Medulla oblongata (tissue), 1 donor: Measurements from ENCODE around the gene AQP10.
"Not testable (repeated sequence)": the region's sequence is repeated elsewhere in the genome, so short reads cannot be mapped to it uniquely, and the experiment has no call there.

Source experiments
- DNase-seq: peaks from one replicate; pipeline ENCODE4 v3.0.0-alpha.2; 2015; ENCODE audit errors: extremely low spot score

AQP10 gene

DNA sequence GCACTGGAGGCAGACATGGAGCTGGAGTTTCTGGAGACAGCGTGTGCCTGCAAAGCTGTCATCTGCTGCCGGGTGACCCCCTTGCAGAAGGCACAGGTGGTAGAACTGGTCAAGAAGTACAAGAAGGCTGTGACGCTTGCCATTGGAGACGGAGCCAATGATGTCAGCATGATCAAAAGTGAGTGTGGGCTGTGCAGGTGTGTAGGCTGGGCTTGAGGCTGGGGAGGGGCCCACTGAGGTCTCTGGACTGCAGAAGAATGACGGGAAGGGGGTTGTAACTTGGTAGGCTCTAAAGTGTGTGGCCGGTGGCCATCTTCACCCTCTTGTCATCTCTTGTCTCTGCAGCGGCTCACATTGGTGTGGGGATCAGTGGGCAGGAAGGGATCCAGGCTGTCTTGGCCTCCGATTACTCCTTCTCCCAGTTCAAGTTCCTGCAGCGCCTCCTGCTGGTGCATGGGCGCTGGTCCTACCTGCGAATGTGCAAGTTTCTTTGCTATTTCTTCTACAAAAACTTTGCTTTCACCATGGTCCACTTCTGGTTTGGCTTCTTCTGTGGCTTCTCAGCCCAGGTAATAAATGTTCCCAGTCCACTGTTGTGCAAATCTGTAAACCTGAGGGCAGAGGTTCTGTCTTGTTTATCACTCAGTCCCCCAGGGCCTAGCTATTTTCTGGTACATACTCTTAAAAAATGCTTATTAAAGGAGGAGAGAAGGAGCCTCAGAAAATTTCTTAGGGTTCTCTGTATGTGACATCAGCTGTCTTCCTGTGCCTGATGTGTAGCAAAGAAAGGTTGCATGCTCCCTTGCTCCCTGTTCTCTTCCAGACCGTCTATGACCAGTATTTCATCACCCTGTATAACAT, 24.3 kb downstream of the AQP10 start:
- DNase-seq: no peak

DNA sequence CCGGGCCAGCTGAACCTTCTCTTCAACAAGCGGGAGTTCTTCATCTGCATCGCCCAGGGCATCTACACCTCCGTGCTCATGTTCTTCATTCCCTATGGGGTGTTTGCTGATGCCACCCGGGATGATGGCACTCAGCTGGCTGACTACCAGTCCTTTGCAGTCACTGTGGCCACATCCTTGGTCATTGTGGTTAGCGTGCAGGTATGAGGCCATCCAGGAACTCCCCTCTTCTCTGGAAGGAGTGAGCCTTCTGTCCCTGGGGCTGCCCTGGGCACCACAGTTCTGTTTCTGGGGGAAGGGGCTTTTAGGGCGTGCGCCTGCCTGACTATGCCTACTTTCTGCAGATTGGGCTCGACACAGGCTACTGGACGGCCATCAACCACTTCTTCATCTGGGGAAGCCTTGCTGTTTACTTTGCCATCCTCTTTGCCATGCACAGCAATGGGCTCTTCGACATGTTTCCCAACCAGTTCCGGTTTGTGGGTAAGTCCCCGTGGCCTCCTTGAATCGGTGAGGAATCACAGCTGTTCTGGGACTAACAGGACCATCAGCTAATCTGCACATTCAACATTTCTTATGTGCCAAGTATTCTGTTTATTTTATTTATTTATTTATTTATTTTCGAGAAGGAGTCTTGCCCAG, 25.5 kb downstream of the AQP10 start:
- DNase-seq: no peak

DNA sequence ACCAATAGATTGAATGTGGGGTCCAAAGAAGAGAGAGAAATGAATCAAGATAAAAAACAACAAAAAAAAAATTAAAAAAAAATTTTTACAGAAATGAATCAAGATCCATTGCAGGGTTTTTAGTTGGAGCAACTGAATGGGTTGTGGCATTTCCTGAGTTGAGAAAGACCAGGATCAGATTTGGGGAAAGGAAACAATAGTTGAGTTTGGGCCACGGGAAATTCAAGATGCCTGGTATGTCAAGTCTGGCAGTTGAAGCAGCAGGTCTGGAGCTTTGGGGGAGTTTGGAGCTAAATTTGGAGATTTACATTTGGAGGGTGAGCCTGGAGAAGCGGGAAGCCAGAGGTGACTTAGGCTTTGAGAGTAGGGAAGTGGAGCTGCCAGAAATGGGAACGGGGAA, 27.1 kb downstream of the AQP10 start:
- DNase-seq: no peak

DNA sequence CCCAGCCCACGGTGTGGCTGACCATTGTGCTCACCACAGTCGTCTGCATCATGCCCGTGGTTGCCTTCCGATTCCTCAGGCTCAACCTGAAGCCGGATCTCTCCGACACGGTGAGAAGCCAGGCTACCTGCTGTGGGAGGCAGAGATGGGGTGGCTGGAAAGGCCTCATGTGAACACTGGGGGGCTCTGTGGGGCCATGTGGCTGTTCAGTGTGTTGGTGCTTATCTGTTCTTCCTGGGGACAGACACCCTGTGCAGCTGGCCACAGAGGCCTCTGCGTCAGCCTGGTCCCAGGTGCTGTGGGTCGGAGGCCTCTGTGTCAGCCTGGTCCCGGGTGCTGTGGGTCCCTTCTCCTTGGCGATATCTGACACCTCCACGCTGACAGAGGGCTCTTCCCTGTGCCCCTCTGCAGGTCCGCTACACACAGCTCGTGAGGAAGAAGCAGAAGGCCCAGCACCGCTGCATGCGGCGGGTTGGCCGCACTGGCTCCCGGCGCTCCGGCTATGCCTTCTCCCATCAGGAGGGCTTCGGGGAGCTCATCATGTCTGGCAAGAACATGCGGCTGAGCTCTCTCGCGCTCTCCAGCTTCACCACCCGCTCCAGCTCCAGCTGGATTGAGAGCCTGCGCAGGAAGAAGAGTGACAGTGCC, 27.7 kb downstream of the AQP10 start:
- no peak for DNase-seq

DNA sequence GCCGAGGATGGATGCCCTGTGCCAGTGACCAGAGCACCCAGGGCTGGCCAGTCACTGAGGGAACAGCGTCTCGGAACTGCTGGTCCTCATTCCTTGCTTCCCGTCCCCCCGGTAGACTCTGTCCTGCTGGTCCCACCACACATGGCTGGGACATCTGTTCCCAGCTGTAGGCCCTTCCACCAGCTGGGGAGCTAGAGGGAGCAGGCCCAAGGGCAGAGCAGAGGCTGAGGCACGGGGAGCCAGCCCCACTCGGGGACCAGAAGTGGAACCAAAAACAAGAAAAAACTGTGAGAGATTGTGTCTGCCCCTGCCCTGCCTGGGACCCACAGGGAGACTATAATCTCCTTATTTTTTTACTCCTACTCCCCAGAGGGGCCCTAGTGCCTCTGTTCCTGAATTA, 28.2 kb downstream of the AQP10 start:
- no peak for DNase-seq

DNA sequence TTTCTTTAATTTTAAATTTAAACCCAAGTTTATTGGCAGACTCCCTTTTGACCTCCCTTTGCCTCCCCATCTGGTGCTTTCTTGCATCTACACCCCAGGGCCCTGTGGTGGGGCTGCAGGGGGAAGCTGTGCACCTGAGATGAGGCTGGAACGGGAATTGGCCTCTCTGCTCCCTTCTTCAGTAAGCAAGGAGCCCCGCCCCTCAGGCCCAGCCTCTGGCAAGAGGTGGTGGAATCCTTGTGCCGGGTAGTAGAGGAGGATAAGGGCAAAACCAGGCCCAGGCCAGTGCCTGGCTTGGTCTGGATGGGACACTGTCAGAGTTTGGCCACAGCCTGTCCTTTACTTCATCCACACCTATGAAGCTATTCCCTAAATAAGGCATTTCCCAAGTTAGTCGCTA, 29.5 kb downstream of the AQP10 start:
- DNase-seq: no peak

DNA sequence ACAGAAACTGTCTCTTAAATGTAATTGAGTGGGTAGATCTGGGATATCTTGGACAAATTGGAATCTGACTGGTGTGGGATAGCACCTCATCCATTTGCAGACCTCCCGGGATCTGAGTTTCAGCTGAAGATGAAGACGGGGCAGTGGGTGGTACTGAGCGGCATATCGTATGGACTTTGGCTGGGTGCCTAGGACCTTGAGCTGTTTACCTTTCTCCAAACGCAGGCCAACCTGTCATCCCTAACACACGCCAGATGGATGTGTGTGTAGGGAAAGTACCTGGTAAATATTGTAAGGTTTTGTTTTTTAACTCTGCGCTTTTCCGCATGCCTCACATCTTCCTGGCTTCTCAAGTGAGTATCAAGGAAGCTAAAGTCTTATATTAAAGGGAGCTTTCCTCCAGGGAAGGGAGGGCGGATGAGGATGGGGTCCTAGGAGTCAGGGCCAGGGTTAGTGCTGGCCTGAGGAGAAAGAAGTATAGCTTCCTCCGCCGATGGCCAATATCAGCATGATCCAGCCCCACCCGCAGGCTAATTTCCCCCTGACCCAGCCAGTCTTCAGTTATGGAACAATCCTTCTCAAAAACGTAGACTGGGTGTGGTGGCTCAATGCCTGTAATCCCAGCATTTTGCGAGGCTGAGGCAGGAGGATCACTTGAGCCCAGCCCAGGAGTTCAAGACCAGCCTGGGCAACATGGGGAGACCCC, 30.6 kb downstream of the AQP10 start:
- DNase-seq: no peak

DNA sequence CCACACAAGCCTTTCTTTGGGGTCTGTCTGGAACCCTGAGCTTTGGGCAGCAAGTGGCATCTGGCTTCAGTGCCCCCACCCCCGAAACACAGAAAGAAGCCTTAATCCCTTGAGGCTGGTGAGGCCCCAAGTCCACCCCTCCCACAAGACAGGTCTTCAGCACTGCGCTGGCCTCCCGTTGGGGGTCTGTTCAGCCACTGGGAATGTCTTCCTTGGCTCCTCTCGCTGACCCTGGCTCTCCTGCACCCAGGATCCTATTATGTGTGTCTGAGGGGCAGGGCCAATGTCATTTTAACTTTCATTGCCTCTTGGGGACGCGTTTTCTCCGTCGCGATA, 31.3 kb downstream of the AQP10 start:
- no peak for DNase-seq

DNA sequence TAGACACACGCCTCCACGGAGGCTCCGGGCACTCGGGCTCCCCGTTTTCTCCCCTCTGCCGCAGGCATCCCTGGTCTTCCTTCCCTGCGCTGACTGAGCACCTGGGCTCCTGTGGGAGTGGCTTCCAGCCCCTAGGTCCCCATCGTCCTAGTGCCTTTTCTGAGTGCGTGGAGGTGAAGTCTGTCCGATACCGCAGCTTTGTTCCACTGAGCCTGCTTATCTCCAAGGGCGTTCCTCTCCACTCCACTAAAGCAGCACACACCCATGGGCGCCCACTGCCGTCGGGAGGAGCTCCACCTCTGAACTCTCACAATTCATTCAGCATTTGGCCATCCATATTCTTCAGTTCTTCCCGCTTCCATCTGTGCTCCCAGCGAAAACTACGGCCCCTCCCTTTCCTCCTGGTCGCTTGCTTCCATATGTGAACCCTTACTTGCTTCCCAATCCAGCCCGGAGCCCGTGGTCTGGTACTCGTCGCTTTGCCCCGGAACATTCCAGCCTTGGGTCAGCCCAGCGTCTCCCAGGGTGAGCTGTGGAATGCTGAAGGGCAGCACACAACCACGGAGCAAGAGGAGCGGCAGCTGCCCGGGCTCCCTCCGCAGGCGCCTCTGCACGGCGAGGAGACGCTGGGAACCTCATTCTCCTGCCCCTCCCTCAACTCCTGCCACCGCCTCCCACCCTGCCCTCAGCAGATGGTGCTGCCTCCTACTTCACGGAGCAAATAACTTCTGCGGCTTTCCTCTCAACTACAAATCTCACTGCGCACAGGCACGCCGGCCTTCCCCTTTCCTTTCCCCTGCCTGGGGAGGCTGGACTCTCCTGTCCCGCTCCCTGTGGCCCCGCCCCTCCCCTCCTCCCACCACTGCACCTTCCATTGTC, 31.9 kb downstream of the AQP10 start:
- DNase-seq: peak; percentile 27

DNA sequence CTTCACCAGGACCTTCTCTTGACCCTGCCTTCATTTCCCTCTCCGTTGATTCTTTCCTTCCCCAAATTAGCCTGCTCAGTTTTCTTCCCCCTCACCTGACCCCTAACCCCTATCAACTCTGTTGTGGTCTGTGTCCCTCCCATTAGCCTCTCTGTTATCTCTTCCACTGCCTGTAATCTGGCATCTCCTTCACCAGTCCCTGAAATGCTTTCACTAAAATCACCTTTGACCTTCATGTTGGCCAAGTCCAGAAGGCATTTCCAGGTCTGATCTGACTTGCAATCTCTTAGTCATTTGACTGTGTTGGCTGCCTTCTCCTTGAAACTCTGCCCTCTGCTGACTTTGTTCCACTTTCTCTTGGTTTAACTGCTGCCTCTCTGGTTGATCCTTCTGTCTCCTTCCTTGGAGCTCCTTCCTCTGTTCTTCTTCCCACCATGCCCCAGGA, 32.6 kb downstream of the AQP10 start:
- DNase-seq: peak; percentile 50

DNA sequence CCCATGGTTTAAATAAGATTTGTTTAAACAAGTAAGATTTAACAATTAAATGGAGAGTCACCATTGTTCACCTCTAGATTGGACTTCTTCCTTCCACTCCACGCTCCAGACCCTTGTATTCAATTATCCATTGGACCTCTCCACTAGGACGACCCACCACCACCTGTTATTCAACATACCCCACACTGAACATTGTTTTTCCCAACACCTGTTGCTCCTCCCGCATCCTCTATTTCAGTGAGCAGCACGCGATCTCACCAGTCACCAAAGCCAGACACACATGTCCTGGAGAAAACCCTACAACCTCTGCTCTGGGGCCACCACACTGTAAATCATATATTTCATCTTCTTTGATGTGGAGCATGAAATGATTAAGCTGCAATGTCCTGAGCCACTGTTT, 33.1 kb downstream of the AQP10 start:
- DNase-seq: no peak

DNA sequence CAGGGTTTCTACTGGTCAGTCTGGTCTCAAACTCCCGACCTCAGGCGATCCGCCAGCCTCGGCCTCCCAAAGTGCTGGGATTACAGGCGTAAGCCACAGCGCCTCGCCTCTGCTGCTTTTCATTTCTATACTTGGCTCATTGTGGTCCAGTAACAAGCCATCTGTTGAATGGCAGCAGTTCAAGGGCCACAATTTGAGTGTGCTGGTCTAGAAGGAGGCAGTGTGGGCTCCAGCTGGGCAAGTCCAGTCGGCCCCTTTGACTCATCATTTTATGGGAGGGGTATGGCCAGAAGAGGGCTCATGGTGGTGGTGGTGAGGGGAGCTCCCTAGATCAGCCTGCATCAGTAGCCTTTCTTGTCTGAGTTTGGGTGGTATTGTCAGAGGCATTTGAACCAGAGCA, 37.6 kb downstream of the AQP10 start:
- DNase-seq: no peak

DNA sequence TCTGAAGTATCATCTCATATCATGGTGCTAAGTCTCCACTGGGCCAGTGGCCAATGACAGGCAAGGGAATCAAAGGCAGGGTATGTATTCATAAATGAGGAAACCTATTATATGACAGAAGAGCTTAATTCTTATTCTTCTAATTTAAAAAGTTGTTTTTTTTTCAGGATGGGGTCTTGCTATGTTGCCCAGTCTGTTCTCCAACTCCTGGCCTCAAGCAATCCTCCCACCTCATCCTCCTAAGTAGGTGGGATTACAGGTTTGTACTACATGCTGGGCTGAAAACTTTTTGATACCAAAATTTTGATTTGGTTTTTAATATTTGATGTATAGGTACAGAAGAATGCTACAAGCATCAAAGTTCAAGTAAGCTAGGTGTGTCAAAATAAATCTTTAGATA, 39.4 kb downstream of the AQP10 start:
- no peak for DNase-seq

DNA sequence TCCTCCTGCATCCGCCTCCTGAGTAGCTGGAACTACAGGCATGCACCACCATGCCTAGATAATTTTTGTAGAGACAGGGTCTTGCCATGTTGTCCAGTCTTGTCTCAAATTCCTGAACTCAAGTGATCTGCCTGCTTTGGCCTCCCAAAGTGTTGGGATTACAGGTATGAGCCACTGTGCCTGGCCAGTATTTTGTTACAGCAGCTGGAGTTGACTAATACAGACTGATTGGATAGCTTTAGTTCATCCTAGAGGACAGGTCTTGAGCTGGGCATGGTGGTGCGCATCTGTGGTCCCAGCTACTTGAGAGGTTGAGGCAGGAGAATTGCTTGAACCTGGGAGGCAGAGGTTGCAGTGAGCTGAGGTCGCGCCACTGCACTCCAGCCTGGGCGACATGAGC, 40.0 kb downstream of the AQP10 start:
- DNase-seq: not testable (repeated sequence)

DNA sequence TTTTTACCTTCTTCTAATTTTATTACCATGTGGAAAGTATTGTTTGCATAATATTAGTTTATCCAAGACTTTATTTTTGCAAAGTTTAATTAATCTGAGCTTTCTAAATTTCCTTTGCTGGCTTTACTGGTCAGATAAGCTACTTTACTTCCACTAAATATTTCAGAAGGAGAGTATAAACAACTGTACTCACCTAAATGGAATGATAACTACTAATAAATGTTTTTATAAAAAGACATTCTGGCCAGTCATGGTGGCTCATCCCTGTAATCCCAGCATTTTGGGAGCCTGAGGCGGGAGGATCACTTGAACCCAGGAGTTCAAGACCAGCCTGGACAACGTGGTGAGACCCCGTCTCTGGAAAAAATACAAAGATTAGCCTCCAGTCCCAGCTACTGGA, 40.5 kb downstream of the AQP10 start:
- no peak for DNase-seq

DNA sequence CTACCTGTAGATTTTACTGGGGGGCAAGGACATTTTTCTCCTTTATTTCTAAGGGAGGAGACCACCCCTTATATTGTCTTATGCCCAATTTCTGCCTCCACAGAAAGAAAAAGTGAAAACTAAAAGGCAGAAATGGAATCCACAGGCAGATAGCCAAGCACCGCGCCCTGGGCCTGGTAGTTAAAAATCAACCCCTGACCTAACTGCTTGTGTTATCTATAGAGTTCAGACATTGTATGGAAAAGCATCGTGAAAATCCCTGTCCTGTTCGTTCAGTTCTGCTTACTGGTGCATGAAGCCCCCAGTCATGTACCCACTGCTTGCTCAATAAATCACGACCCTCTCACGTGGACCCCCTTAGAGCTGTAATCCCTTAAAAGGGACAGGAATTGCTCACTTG, 50.5 kb downstream of the AQP10 start:
- no peak for DNase-seq

DNA sequence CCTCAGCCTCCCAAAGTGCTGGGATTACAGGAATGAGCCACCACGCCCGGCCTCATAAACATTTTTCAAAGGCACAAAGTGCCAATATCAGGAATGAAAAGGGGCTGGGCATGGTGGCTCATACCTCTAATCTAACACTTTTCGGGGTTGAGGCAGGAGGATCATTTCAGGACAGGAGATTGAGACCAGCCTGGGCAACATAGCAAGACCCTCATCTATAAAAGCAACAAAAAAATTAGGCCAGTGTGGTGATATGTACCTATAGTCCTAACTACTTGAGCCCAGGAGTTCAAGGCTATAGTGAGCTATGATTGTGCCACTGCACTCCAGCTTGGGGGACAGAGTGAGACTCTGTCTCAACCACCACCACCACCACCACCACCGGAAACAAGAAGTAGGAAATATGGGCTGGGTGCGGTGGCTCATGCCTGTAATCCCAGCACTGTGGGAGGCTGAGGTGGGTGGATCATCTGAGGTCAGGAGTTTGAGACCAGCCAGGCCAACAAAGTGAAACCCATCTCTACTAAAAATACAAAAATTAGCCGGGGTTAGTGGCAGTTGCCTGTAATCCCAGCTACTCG, 53.0 kb downstream of the AQP10 start:
- DNase-seq: not testable (repeated sequence)
